H1 (cell line): ENCODE data around the gene SLAIN2. TPM values are rescaled to one million over a fixed set of nuclear protein-coding genes. Genes with fewer than 3 reads are reported as not detected.

Experiments
- GABPA ChIP-seq: IDR thresholded peaks from 2 replicates; pipeline ENCODE4 v1.6.1; 2011; ENCODE audit warnings: mild to moderate bottlenecking, low read length, moderate library complexity, borderline replicate concordance; ENCODE audit not compliant: insufficient read depth
- KDM5A ChIP-seq: fragments of 200-600 bp; IDR thresholded peaks from 2 replicates; pipeline ENCODE4 v1.7.1; 2012; ENCODE audit warnings: mild to moderate bottlenecking, low read length, inconsistent platforms, mixed read lengths
- NRF1 ChIP-seq: IDR thresholded peaks from 2 replicates; pipeline ENCODE4 v1.6.1; 2011; ENCODE audit warnings: mild to moderate bottlenecking, low read depth, low read length, improper control_type of control experiment
- RFX5 ChIP-seq: IDR thresholded peaks from 2 replicates; pipeline ENCODE4 v1.6.1; 2011; ENCODE audit warnings: low read depth, low read length, improper control_type of control experiment, borderline replicate concordance
- SIN3A ChIP-seq, 2 experiments: IDR thresholded peaks in 1 of 2; conservative IDR thresholded peaks in 1 of 2; 2 replicates each; pipeline ENCODE4 v1.6.1; 2011 to 2012; ENCODE audit warnings: low read length in 2 of 2, improper control_type of control experiment in 1 of 2, low read depth in 1 of 2, mild to moderate bottlenecking in 1 of 2
- TCF12 ChIP-seq: IDR thresholded peaks from 2 replicates; pipeline ENCODE4 v1.6.1; 2011; ENCODE audit warnings: low read depth, mild to moderate bottlenecking, low read length
- polyA plus RNA-seq, 7 experiments: library from polyadenylated mRNA; depleted of rRNA in 3 of 7; stranded (reverse) in 5 of 7; unstranded in 2 of 7; fragments of >200 nt in 5 of 7; fragments of 200-250 nt in 2 of 7; gene quantifications; 1 replicate in 5 of 7; 2 replicates in 1 of 7; 4 replicates in 1 of 7; pipeline versions ENCODE4 v1.2.1 to v1.2.3, GENCODE V29; 2011 to 2013; ENCODE audit warnings: missing spikeins in 2 of 7, mixed read lengths in 2 of 7
- total RNA-seq: library from RNA; stranded (reverse); fragmentation: NEBNext Ultra II Directional; extraction: Animal tissue kit (Norgen Biotek cat#: 25700); gene quantifications from 2 replicates; pipeline ENCODE4 v1.2.1, GENCODE V29; 2021

Gene SLAIN2
- total and polyA plus RNA-seq, 2 of the 8 experiments (the other 6 are each of a cell fraction or from before 2014, with no cell fraction given): 8.2 to 40.0 TPM

GRCh38 chr4:48429709-48430474 is 88.6 kb downstream of the SLAIN2 start (continued):
- TF ChIP-seq KDM5A (no peak), SIN3A (conservative IDR thresholded peaks at IDR 0.05 in 1 of 2, IDR thresholded peaks at IDR 0.05 in 1 of 2; ENCODE audit: low read depth in 1 of 2, low read length in 2 of 2) (no peak), NRF1 (no peak), GABPA (no peak), RFX5 (no peak), TCF12 (no peak)
